Astrocyte of the spinal cord (primary cell): Measurements from ENCODE around the gene DAPK2.
A peak's percentile ranks its signal among the peaks of the same experiment; 100 is the strongest.

Source experiments
- DNase-seq: peaks from one replicate; pipeline ENCODE4 v3.0.0; 2011; ENCODE audit warnings: low read depth, low spot score
- H3K4me3 ChIP-seq: 2 replicates; pipeline ENCODE4 v1.5.1; 2011; ENCODE audit warnings: low read depth, mild to moderate bottlenecking, low read length, moderate library complexity
- CTCF ChIP-seq: IDR thresholded peaks from 2 replicates; pipeline ENCODE4 v1.5.1; 2012; ENCODE audit warnings: low read depth, mild to moderate bottlenecking, low read length, inconsistent platforms
- in situ Hi-C: cut with HindIII; loops from 2 replicates; pipeline ENCODE4 v1.10.0; 2017; ENCODE audit warnings: low sequenced_read_pairs

The DAPK2 gene

GRCh38 chr15:63860155-63860554, 186.1 kb downstream of the DAPK2 start:
- H3K4me3 ChIP-seq, result no peak overlapping the region
- no peak for TF ChIP-seq CTCF
- in situ Hi-C loops, result no loop called here
- DNase-seq, result no peak

GRCh38 chr15:63858881-63859280, 187.4 kb downstream of the DAPK2 start:
- no peak overlapping the region for H3K4me3 ChIP-seq
- DNase-seq, result peak; percentile 43
- TF ChIP-seq CTCF, result no peak
- in situ Hi-C loops, result no loop called here

GRCh38 chr15:63858448-63858847, 187.8 kb downstream of the DAPK2 start:
- no peak overlapping the region for H3K4me3 ChIP-seq
- in situ Hi-C loops, result no loop called here
- no peak for TF ChIP-seq CTCF
- DNase-seq, result no peak

- in situ Hi-C loops, result no loop called here
- no peak for TF ChIP-seq CTCF
- no peak overlapping the region for H3K4me3 ChIP-seq
- no peak for DNase-seq
Observed at GRCh38 chr15:63857461-63857856, 188.8 kb downstream of the DAPK2 start.
